ENCODE data around the gene GBP7.

GBP7 gene

DNA sequence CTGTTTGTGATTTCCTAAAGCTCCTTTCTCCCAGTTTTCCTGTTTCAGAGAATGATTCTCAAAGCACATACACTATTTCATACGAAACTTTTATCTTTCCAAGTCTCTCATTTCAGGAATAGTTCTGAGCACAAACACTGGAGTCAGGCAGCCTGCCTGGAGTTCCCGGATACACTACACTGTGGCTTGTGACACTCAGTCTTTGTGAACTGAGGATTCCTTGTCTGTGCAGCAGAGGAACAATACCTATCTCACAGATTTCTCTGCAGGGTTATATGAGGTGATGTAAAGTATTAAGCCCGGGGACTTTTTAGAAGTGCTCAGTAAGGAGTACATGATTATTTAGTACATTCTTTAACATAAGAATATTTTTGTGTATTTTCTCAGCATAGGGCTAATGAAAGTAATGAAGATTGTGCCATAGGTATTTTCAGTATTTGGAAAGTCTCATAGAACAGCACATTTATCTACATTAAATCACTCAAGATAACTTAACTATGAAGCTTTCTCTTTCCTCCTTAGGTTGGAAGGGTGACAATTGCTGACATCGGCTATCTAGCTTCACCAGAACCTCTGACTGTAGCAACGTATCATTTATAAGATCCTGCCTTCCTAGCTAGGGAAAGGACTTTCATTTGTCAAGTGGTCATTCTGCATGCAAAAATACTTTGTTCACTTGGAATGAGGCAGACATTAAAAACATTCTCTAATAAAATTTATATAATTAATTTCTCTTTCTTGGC is 62.8 kb downstream of the GBP7 start:
- H3K9me3 ChIP-seq (ENCODE audit: control insufficient read depth, low read length), result no peaks in the 10 kb centered on the region
- H3K36me3 ChIP-seq (ENCODE audit: control insufficient read depth, insufficient read depth, low read length), result no peaks in the 10 kb centered on the region
- no peak for TF ChIP-seq CTCF (IDR thresholded peaks at IDR 0.05)
- H3K27me3 ChIP-seq (ENCODE audit: control insufficient read depth, insufficient read depth, low read length), result no peaks in the 10 kb centered on the region
- no peak overlapping the region for H3K4me3 ChIP-seq (ENCODE audit: low read depth, low read length)
- H3K4me2 ChIP-seq (ENCODE audit: low read length), result peak overlapping the region; percentile 6
- no peaks in the 10 kb centered on the region for H3K79me2 ChIP-seq
- no peaks in the 10 kb centered on the region for H3K4me1 ChIP-seq
- H3K9ac ChIP-seq, result no peak overlapping the region
- no peak overlapping the region for H2AFZ ChIP-seq
- H3K27ac ChIP-seq, result no peak overlapping the region

DNA sequence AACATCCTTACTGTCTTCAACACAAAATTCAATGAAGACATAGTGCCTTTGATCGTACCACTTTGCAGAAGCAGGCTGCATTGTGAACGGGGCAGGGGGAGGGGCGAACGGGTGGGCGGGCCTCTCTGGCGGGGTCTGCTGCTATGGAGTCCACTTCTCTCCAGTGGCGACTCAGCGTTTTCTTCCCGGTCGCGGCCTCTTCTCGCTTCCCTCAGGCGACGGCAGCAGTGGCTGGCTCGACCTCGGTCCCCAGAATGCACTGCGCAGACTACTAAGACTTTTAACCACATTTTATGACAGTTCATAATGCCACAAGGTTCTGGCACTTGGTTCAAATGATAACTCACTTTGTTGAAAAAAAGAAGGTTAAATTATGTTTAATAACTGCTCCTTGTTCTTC is 71.1 kb downstream of the GBP7 start:
- Histone ChIP-seq H3K4me3 (ENCODE audit: low read depth, low read length) (no peak overlapping the region), H3K79me2 (no peaks in the 10 kb centered on the region), H3K36me3 (ENCODE audit: control insufficient read depth, insufficient read depth, low read length) (no peaks in the 10 kb centered on the region), H2AFZ (no peak overlapping the region), H3K4me1 (no peaks in the 10 kb centered on the region), H3K27ac (no peak overlapping the region), H3K27me3 (ENCODE audit: control insufficient read depth, insufficient read depth, low read length) (no peaks in the 10 kb centered on the region), H3K9me3 (ENCODE audit: control insufficient read depth, low read length) (no peaks in the 10 kb centered on the region), H3K9ac (no peak overlapping the region), H3K4me2 (ENCODE audit: low read length) (no peak overlapping the region)
- TF ChIP-seq CTCF (IDR thresholded peaks at IDR 0.05), result no peak

DNA sequence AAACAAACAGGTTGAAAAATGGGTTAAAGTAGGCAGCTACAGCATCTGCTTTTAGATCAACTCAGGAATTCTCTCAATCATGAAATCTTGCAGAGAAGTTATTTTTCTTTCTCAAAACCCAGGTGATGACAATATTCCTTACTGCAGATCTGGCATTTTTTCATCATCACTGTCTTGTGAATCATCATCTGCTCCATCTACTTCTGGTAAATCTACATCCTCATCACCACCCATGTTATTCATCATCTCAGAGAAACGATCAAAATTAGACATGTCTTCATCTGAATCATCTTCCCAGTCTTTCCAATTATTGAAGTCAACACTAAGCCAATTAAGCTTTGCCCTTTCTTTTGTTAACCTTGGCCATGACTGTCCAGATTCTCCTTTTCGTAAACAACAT is 71.7 kb downstream of the GBP7 start:
- no peak overlapping the region for H2AFZ ChIP-seq

DNA sequence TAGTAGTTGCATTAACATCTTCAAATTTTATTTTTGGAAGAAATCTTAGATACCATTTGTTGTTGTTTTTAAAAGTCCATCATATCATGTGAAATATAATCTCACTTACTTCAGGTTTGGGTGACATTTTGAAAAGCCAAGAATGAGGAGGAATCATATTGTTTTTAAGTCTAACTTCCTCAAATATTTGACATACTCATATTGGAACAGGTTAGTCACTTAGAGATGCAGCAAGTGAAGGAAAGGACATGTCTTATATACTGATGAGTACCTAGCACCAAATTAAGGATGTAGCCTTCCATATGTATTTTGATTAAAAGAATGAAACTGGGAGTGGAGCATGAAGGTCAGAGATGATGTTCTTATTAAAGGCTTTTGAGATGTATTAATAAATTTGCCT is 73.8 kb downstream of the GBP7 start:
- Histone ChIP-seq H3K79me2 (no peaks in the 10 kb centered on the region), H3K27ac (no peak overlapping the region), H3K27me3 (ENCODE audit: control insufficient read depth, insufficient read depth, low read length) (no peaks in the 10 kb centered on the region), H3K4me1 (no peaks in the 10 kb centered on the region), H3K36me3 (ENCODE audit: control insufficient read depth, insufficient read depth, low read length) (no peaks in the 10 kb centered on the region), H3K4me2 (ENCODE audit: low read length) (no peak overlapping the region), H2AFZ (no peak overlapping the region), H3K9me3 (ENCODE audit: control insufficient read depth, low read length) (no peaks in the 10 kb centered on the region), H3K9ac (no peak overlapping the region), H3K4me3 (ENCODE audit: low read depth, low read length) (no peak overlapping the region)
- TF ChIP-seq CTCF (IDR thresholded peaks at IDR 0.05), result no peak

More for the DNA sequence above, 71.7 kb downstream of the GBP7 start:
- no peaks in the 10 kb centered on the region for H3K27me3 ChIP-seq (ENCODE audit: control insufficient read depth, insufficient read depth, low read length)
- no peak overlapping the region for H3K9ac ChIP-seq
- H3K9me3 ChIP-seq (ENCODE audit: control insufficient read depth, low read length), result no peaks in the 10 kb centered on the region
- TF ChIP-seq CTCF (IDR thresholded peaks at IDR 0.05), result no peak
- no peak overlapping the region for H3K4me2 ChIP-seq (ENCODE audit: low read length)
- H3K27ac ChIP-seq, result no peak overlapping the region
- H3K36me3 ChIP-seq (ENCODE audit: control insufficient read depth, insufficient read depth, low read length), result no peaks in the 10 kb centered on the region
- no peaks in the 10 kb centered on the region for H3K79me2 ChIP-seq
- H3K4me1 ChIP-seq, result no peaks in the 10 kb centered on the region
- no peak overlapping the region for H3K4me3 ChIP-seq (ENCODE audit: low read depth, low read length)

- Histone ChIP-seq H3K36me3 (ENCODE audit: control insufficient read depth, insufficient read depth, low read length) (no peaks in the 10 kb centered on the region), H3K9me3 (ENCODE audit: control insufficient read depth, low read length) (no peaks in the 10 kb centered on the region), H3K9ac (no peak overlapping the region), H2AFZ (no peak overlapping the region), H3K79me2 (no peaks in the 10 kb centered on the region), H3K27ac (no peak overlapping the region), H3K4me2 (ENCODE audit: low read length) (no peak overlapping the region), H3K4me1 (no peaks in the 10 kb centered on the region), H3K27me3 (ENCODE audit: control insufficient read depth, insufficient read depth, low read length) (no peaks in the 10 kb centered on the region), H3K4me3 (ENCODE audit: low read depth, low read length) (no peak overlapping the region)
- TF ChIP-seq CTCF (IDR thresholded peaks at IDR 0.05), result no peak
These were observed 75.4 kb downstream of the GBP7 start for GRCh38 chr1:89100412-89100811.

Data from parathyroid adenoma (tissue), 2 donors.